ENCODE measurements around the gene TRAF3. TPM values are rescaled to one million over a fixed set of nuclear protein-coding genes. Genes with fewer than 3 reads are reported as not detected.

TRAF3 gene
- total and polyA plus RNA-seq, 5 donors, result 3.9 to 15.4 (median 11.4) TPM

GRCh38 chr14:102770147-102771123, 6.8 kb upstream of the TRAF3 start:
- WGBS, result 64% methylated on average over 32 of the region's 32 CpGs
- intact Hi-C loops (cut with DNase I), result loop anchor here in 3 of 4 donors (10.0 kb wide), 2 partner anchors 144 to 154 kb away; partner anchors contain the start of gene AMN (in 1 of the 3)
- no peaks in the 10 kb centered on the region for H3K27me3 ChIP-seq (ENCODE audit: control insufficient read depth, insufficient read depth)
- no peak overlapping the region for H3K4me3 ChIP-seq (ENCODE audit: low read length)
- no peak overlapping the region for H3K27ac ChIP-seq (ENCODE audit: low read length)
- no peaks in the 10 kb centered on the region for H3K4me1 ChIP-seq (ENCODE audit: control insufficient read depth, insufficient read depth, low read length)
- DNase-seq (no peak), ATAC-seq (no peak)
- H3K9me3 ChIP-seq (ENCODE audit: control insufficient read depth, low read length), result no peaks in the 10 kb centered on the region

GRCh38 chr14:102771144-102771543, 6.1 kb upstream of the TRAF3 start:
- no peak for ATAC-seq
- 93% methylated on average over 9 of the region's 9 CpGs for WGBS
- H3K9me3 ChIP-seq (ENCODE audit: control insufficient read depth, low read length), result no peaks in the 10 kb centered on the region
- H3K27ac ChIP-seq (ENCODE audit: low read length), result no peak overlapping the region
- DNase-seq, result no peak
- H3K27me3 ChIP-seq (ENCODE audit: control insufficient read depth, insufficient read depth), result no peaks in the 10 kb centered on the region
- H3K4me3 ChIP-seq (ENCODE audit: low read length), result no peak overlapping the region
- H3K4me1 ChIP-seq (ENCODE audit: control insufficient read depth, insufficient read depth, low read length), result no peaks in the 10 kb centered on the region
- intact Hi-C loops (cut with DNase I), result loop anchor here in 3 of 4 donors (10.0 kb wide), 2 partner anchors 144 to 154 kb away; partner anchors contain the start of gene AMN (in 1 of the 3)

GRCh38 chr14:102772781-102773570, 4.3 kb upstream of the TRAF3 start:
- Histone ChIP-seq H3K4me3 (ENCODE audit: low read length) (no peak overlapping the region), H3K9me3 (ENCODE audit: control insufficient read depth, low read length) (no peaks in the 10 kb centered on the region), H3K27me3 (ENCODE audit: control insufficient read depth, insufficient read depth) (no peaks in the 10 kb centered on the region), H3K27ac (ENCODE audit: low read length) (no peak overlapping the region), H3K4me1 (ENCODE audit: control insufficient read depth, insufficient read depth, low read length) (no peaks in the 10 kb centered on the region)
- ATAC-seq (no peak), DNase-seq (no peak)
- 67% methylated on average over 22 of the region's 22 CpGs for WGBS
- intact Hi-C loops (cut with DNase I), result loop anchor here in 3 of 4 donors (10.0 kb wide), 2 partner anchors 142 to 152 kb away; partner anchors contain the start of gene AMN (in 1 of the 3)

GRCh38 chr14:102774391-102775153, 2.7 kb upstream of the TRAF3 start:
- peak in 2 of 3 donors; percentile 32 to 57 for DNase-seq
- no peaks in the 10 kb centered on the region for H3K4me1 ChIP-seq (ENCODE audit: control insufficient read depth, insufficient read depth, low read length)
- WGBS, result 41% methylated on average over 10 of the region's 10 CpGs
- H3K9me3 ChIP-seq (ENCODE audit: control insufficient read depth, low read length), result no peaks in the 10 kb centered on the region
- no peaks in the 10 kb centered on the region for H3K27me3 ChIP-seq (ENCODE audit: control insufficient read depth, insufficient read depth)
- no peak overlapping the region for H3K27ac ChIP-seq (ENCODE audit: low read length)
- intact Hi-C loops (cut with DNase I), result loop anchor here in 3 of 4 donors (10.0 kb wide), 2 partner anchors 140 to 150 kb away; partner anchors contain the start of gene AMN (in 1 of the 3)
- no peak overlapping the region for H3K4me3 ChIP-seq (ENCODE audit: low read length)
- peak; percentile 62 to 63 for ATAC-seq

- H3K27ac ChIP-seq (ENCODE audit: low read length), result no peak overlapping the region
- DNase-seq (peak in 2 of 3 donors; percentile 31 to 53), ATAC-seq (peak; percentile 3 to 76)
- H3K4me1 ChIP-seq (ENCODE audit: control insufficient read depth, insufficient read depth, low read length), result no peaks in the 10 kb centered on the region
- H3K27me3 ChIP-seq (ENCODE audit: control insufficient read depth, insufficient read depth), result no peaks in the 10 kb centered on the region
- no peaks in the 10 kb centered on the region for H3K9me3 ChIP-seq (ENCODE audit: control insufficient read depth, low read length)
- WGBS, result 86% methylated on average over 22 of the region's 22 CpGs
- intact Hi-C loops (cut with DNase I), result loop anchor here in 3 of 4 donors (10.0 kb wide), 2 partner anchors 139 to 149 kb away; partner anchors contain the start of gene AMN (in 1 of the 3)
- H3K4me3 ChIP-seq (ENCODE audit: low read length), result no peak overlapping the region
Measured at GRCh38 chr14:102775855-102776760, 1.1 kb upstream of the TRAF3 start.

GRCh38 chr14:102777711-102778337, 575 bp downstream of the TRAF3 start:
- WGBS, result under 1% methylated on average over 98 of the region's 98 CpGs
- intact Hi-C loops (cut with DNase I), result loop anchor here in 3 of 4 donors (10.0 kb wide), 2 partner anchors 137 to 147 kb away; partner anchors contain the start of gene AMN (in 1 of the 3)

GRCh38 chr14:102778338-102779083, 1.3 kb downstream of the TRAF3 start:
- H3K9me3 ChIP-seq (ENCODE audit: control insufficient read depth, low read length), result no peaks in the 10 kb centered on the region
- H3K4me1 ChIP-seq (ENCODE audit: control insufficient read depth, insufficient read depth, low read length), result no peaks in the 10 kb centered on the region
- peak overlapping the region; percentile 96 for H3K4me3 ChIP-seq (ENCODE audit: low read length)
- H3K27ac ChIP-seq (ENCODE audit: low read length), result peak overlapping the region; percentile 5
- H3K27me3 ChIP-seq (ENCODE audit: control insufficient read depth, insufficient read depth), result no peaks in the 10 kb centered on the region
- 7% methylated on average over 29 of the region's 29 CpGs for WGBS
- intact Hi-C loops (cut with DNase I), result loop anchor here in 3 of 4 donors (10.0 kb wide), 2 partner anchors 136 to 146 kb away; partner anchors contain the start of gene AMN (in 1 of the 3)
- DNase-seq (no peak), ATAC-seq (no peak)

More at GRCh38 chr14:102777711-102778337, 575 bp downstream of the TRAF3 start:
- ATAC-seq (peak; percentile 7 to 51), DNase-seq (peak in 1 of 3 donors; percentile 66)
- Histone ChIP-seq H3K4me3 (ENCODE audit: low read length) (peak overlapping the region; percentile 96), H3K9me3 (ENCODE audit: control insufficient read depth, low read length) (no peaks in the 10 kb centered on the region), H3K4me1 (ENCODE audit: control insufficient read depth, insufficient read depth, low read length) (no peaks in the 10 kb centered on the region), H3K27me3 (ENCODE audit: control insufficient read depth, insufficient read depth) (no peaks in the 10 kb centered on the region), H3K27ac (ENCODE audit: low read length) (peak overlapping the region; percentile 5)

- Histone ChIP-seq H3K27ac (ENCODE audit: low read length) (no peak overlapping the region), H3K4me3 (ENCODE audit: low read length) (no peak overlapping the region), H3K4me1 (ENCODE audit: control insufficient read depth, insufficient read depth, low read length) (no peaks in the 10 kb centered on the region), H3K9me3 (ENCODE audit: control insufficient read depth, low read length) (no peaks in the 10 kb centered on the region), H3K27me3 (ENCODE audit: control insufficient read depth, insufficient read depth) (no peaks in the 10 kb centered on the region)
- intact Hi-C loops (cut with DNase I), result loop anchor here in 3 of 4 donors (10.0 kb wide), 2 partner anchors 136 to 146 kb away; partner anchors contain the start of gene AMN (in 1 of the 3)
- DNase-seq (no peak), ATAC-seq (no peak)
- WGBS, result 40% methylated on average over 4 of the region's 4 CpGs
Measured at GRCh38 chr14:102779084-102779462, 1.8 kb downstream of the TRAF3 start.

All from right cardiac atrium (tissue), 5 donors.